ENCODE measurements around the gene PMVK.

GRCh38 chr1:154913273-154913672 is 23.2 kb downstream of the PMVK start:
- no peak for TF ChIP-seq TAF1 (IDR thresholded peaks at IDR 0.05; ENCODE audit: borderline replicate concordance, insufficient read depth, low read length)
- no peak for TF ChIP-seq POLR2AphosphoS5 (IDR thresholded peaks at IDR 0.05; ENCODE audit: low read depth, low read length)
- TF ChIP-seq SIN3A (IDR thresholded peaks at IDR 0.05; ENCODE audit: borderline replicate concordance, insufficient read depth, low read length) = no peak
- no peak for TF ChIP-seq REST (IDR thresholded peaks at IDR 0.05; ENCODE audit: insufficient read depth in 1 of 2, low read depth in 2 of 2, low read length in 2 of 2)

Measured in PFSK-1 (cell line).